HEK293 (cell line): ENCODE data around the gene IDUA.

Source experiments
- BCL11A ChIP-seq: fragments of 450-650 bp; formaldehyde crosslinking; IDR thresholded peaks from 2 replicates; pipeline ENCODE4 v1.5.1; 2016; ENCODE audit warnings: low read depth, missing biosample characterization, missing genetic modification characterization
- GLIS2 ChIP-seq: fragments of 450-650 bp; formaldehyde crosslinking; IDR thresholded peaks from 2 replicates; pipeline ENCODE4 v1.5.1; 2016; ENCODE audit warnings: missing biosample characterization, missing genetic modification characterization
- HOXC10 ChIP-seq: sonication (generic); formaldehyde crosslinking; IDR thresholded peaks from 2 replicates; pipeline ENCODE4 v1.8.1; 2023; ENCODE audit warnings: mild to moderate bottlenecking, missing genetic modification reagents
- SCRT1 ChIP-seq: fragments of 450-650 bp; formaldehyde crosslinking; IDR thresholded peaks from 2 replicates; pipeline ENCODE4 v1.5.1; 2016; ENCODE audit warnings: missing biosample characterization, missing genetic modification characterization, borderline replicate concordance
- ZNF112 ChIP-seq: fragments of 450-650 bp; formaldehyde crosslinking; IDR thresholded peaks from 2 replicates; pipeline ENCODE4 v1.5.0; 2017; ENCODE audit warnings: missing biosample characterization, missing genetic modification characterization
- ZNF175 ChIP-seq: fragments of 450-650 bp; formaldehyde crosslinking; IDR thresholded peaks from 2 replicates; pipeline ENCODE4 v1.5.1; 2016; ENCODE audit warnings: missing biosample characterization, missing genetic modification characterization
- ZNF214 ChIP-seq: fragments of 450-650 bp; formaldehyde crosslinking; IDR thresholded peaks from 2 replicates; pipeline ENCODE4 v1.5.1; 2017; ENCODE audit warnings: missing biosample characterization, mild to moderate bottlenecking, missing genetic modification characterization, borderline replicate concordance
- ZNF248 ChIP-seq: fragments of 450-650 bp; formaldehyde crosslinking; IDR thresholded peaks from 2 replicates; pipeline ENCODE4 v1.5.1; 2017; ENCODE audit warnings: missing biosample characterization, missing genetic modification characterization
- ZNF274 ChIP-seq, 2 experiments: fragments of 200-500 bp in 1 of 2; fragments of 450-650 bp in 1 of 2; sonication (Bioruptor generic) in 1 of 2; formaldehyde crosslinking in 1 of 2; IDR thresholded peaks; 2 replicates each; pipeline versions ENCODE4 v1.5.1 to v1.6.1; 2014 to 2016; ENCODE audit warnings: borderline replicate concordance in 1 of 2, inconsistent platforms in 1 of 2, low read length in 1 of 2, missing biosample characterization in 1 of 2, missing genetic modification characterization in 1 of 2
- ZNF292 ChIP-seq: fragments of 450-650 bp; formaldehyde crosslinking; IDR thresholded peaks from 2 replicates; pipeline ENCODE4 v1.5.1; 2016; ENCODE audit warnings: low read depth, missing biosample characterization, missing genetic modification characterization, borderline replicate concordance
- ZNF394 ChIP-seq: fragments of 450-650 bp; formaldehyde crosslinking; IDR thresholded peaks from 2 replicates; pipeline ENCODE4 v1.5.1; 2016; ENCODE audit warnings: missing biosample characterization, missing genetic modification characterization, mild to moderate bottlenecking, moderate library complexity, borderline replicate concordance
- ZNF514 ChIP-seq: fragments of 450-650 bp; formaldehyde crosslinking; IDR thresholded peaks from 2 replicates; pipeline ENCODE4 v1.5.1; 2016; ENCODE audit warnings: missing biosample characterization, missing genetic modification characterization
- ZNF621 ChIP-seq: fragments of 450-650 bp; formaldehyde crosslinking; IDR thresholded peaks from 2 replicates; pipeline ENCODE4 v1.5.1; 2017; ENCODE audit warnings: missing biosample characterization, missing genetic modification characterization
- ZNF624 ChIP-seq: fragments of 450-650 bp; formaldehyde crosslinking; IDR thresholded peaks from 2 replicates; pipeline ENCODE4 v1.5.1; 2017; ENCODE audit warnings: missing biosample characterization, missing genetic modification characterization
- ZNF626 ChIP-seq: fragments of 450-650 bp; sonication (Bioruptor Pico); formaldehyde crosslinking; IDR thresholded peaks from 2 replicates; pipeline ENCODE4 v1.5.1; 2018; ENCODE audit warnings: missing biosample characterization, missing genetic modification characterization, inconsistent platforms
- TF ChIP-seq, protein P1 (sequence below): fragments of 450-650 bp; IDR thresholded peaks from 2 replicates; pipeline ENCODE4 v1.5.1; 2018; ENCODE audit warnings: missing biosample characterization, missing genetic modification characterization
- TF ChIP-seq, protein P2 (sequence below): fragments of 450-650 bp; IDR thresholded peaks from 2 replicates; pipeline ENCODE4 v1.5.1; 2018; ENCODE audit warnings: missing biosample characterization, mild to moderate bottlenecking, missing genetic modification characterization
- TF ChIP-seq, protein P3 (sequence below): fragments of 450-650 bp; formaldehyde crosslinking; IDR thresholded peaks from 2 replicates; pipeline ENCODE4 v1.5.1; 2016; ENCODE audit warnings: missing biosample characterization, missing genetic modification characterization
- TF ChIP-seq, protein P4 (sequence below): fragments of 450-650 bp; formaldehyde crosslinking; optimal IDR thresholded peaks from 2 replicates; pipeline ENCODE3; 2016; ENCODE audit warnings: missing biosample characterization, mild to moderate bottlenecking, missing genetic modification characterization
- TF ChIP-seq, protein P5 (sequence below): fragments of 450-650 bp; formaldehyde crosslinking; IDR thresholded peaks from 2 replicates; pipeline ENCODE4 v1.5.1; 2016; ENCODE audit warnings: missing biosample characterization, missing genetic modification characterization
- TF ChIP-seq, protein P6 (sequence below): fragments of 450-650 bp; formaldehyde crosslinking; IDR thresholded peaks from 2 replicates; pipeline ENCODE4; 2016; ENCODE audit warnings: missing biosample characterization, missing genetic modification characterization
- TF ChIP-seq, protein P7 (sequence below): fragments of 450-650 bp; formaldehyde crosslinking; IDR thresholded peaks from 2 replicates; pipeline ENCODE4 v1.5.1; 2016; ENCODE audit warnings: missing biosample characterization, missing genetic modification characterization, borderline replicate concordance
- TF ChIP-seq, protein P8 (sequence below): fragments of 450-650 bp; formaldehyde crosslinking; IDR thresholded peaks from 2 replicates; pipeline ENCODE4 v1.5.1; 2016; ENCODE audit warnings: missing biosample characterization, missing genetic modification characterization, borderline replicate concordance

IDUA gene

DNA sequence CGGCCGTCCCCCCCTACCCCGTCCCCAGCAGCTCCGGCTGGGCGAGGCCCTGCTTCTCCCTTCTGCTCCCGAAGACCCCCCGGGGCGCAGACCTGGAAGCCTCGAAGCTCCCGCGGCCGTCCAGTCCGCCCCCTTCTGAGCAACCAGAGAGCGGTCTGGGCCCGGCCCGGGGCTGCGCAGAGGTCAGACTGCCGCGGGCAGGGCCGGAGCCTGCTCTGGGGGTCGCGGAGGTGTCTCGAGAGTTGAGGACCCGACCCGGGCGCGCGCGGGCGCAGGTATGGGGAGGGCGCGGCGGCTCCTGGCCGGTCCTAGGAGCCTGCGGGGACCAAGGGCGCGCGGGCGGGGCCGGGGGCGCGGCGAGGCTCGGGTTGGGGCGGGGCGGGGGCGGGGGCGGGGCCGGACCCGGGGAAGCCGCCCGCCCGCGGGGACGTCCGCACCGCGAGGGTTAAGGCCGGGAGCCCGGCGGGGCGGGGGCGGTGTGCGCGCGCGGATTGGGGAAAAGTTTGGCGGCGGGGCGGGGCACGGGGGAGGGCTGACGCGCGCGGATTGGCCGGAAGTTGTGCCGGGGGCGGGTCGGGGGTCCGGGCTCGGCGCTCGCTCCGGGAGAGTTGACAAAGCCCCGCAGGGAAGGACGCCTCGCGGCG lies 24.3 kb downstream of the IDUA start, which contains the start of gene FGFRL1 (continued):
- TF ChIP-seq, protein P1, sequence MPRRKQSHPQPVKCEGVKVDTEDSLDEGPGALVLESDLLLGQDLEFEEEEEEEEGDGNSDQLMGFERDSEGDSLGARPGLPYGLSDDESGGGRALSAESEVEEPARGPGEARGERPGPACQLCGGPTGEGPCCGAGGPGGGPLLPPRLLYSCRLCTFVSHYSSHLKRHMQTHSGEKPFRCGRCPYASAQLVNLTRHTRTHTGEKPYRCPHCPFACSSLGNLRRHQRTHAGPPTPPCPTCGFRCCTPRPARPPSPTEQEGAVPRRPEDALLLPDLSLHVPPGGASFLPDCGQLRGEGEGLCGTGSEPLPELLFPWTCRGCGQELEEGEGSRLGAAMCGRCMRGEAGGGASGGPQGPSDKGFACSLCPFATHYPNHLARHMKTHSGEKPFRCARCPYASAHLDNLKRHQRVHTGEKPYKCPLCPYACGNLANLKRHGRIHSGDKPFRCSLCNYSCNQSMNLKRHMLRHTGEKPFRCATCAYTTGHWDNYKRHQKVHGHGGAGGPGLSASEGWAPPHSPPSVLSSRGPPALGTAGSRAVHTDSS (tag by site-specific recombination) = no peak
- TF ChIP-seq ZNF292 = no peak
- TF ChIP-seq ZNF394 = peak; percentile 83
- no peak for TF ChIP-seq ZNF621 (tag by site-specific recombination)
- no peak for TF ChIP-seq BCL11A
- TF ChIP-seq, protein P2, sequence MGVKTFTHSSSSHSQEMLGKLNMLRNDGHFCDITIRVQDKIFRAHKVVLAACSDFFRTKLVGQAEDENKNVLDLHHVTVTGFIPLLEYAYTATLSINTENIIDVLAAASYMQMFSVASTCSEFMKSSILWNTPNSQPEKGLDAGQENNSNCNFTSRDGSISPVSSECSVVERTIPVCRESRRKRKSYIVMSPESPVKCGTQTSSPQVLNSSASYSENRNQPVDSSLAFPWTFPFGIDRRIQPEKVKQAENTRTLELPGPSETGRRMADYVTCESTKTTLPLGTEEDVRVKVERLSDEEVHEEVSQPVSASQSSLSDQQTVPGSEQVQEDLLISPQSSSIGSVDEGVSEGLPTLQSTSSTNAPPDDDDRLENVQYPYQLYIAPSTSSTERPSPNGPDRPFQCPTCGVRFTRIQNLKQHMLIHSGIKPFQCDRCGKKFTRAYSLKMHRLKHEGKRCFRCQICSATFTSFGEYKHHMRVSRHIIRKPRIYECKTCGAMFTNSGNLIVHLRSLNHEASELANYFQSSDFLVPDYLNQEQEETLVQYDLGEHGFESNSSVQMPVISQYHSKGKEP (tag by site-specific recombination) = no peak
- no peak for TF ChIP-seq ZNF175 (tag by site-specific recombination)
- TF ChIP-seq ZNF248 (tag by site-specific recombination) = no peak
- TF ChIP-seq ZNF112 (tag by site-specific recombination) = no peak
- no peak for TF ChIP-seq ZNF274 (IDR thresholded peaks at IDR 0.05; ENCODE audit: low read length)
- TF ChIP-seq ZNF274 (tag by site-specific recombination; IDR thresholded peaks at IDR 0.05; ENCODE audit: borderline replicate concordance) = no peak
- TF ChIP-seq HOXC10 = no peak
- no peak for TF ChIP-seq SCRT1 (tag by site-specific recombination)
- TF ChIP-seq, protein P3, sequence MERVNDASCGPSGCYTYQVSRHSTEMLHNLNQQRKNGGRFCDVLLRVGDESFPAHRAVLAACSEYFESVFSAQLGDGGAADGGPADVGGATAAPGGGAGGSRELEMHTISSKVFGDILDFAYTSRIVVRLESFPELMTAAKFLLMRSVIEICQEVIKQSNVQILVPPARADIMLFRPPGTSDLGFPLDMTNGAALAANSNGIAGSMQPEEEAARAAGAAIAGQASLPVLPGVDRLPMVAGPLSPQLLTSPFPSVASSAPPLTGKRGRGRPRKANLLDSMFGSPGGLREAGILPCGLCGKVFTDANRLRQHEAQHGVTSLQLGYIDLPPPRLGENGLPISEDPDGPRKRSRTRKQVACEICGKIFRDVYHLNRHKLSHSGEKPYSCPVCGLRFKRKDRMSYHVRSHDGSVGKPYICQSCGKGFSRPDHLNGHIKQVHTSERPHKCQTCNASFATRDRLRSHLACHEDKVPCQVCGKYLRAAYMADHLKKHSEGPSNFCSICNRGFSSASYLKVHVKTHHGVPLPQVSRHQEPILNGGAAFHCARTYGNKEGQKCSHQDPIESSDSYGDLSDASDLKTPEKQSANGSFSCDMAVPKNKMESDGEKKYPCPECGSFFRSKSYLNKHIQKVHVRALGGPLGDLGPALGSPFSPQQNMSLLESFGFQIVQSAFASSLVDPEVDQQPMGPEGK (tag by site-specific recombination) = no peak
- TF ChIP-seq GLIS2 (tag by site-specific recombination) = peak; percentile 80
- TF ChIP-seq, protein P4, sequence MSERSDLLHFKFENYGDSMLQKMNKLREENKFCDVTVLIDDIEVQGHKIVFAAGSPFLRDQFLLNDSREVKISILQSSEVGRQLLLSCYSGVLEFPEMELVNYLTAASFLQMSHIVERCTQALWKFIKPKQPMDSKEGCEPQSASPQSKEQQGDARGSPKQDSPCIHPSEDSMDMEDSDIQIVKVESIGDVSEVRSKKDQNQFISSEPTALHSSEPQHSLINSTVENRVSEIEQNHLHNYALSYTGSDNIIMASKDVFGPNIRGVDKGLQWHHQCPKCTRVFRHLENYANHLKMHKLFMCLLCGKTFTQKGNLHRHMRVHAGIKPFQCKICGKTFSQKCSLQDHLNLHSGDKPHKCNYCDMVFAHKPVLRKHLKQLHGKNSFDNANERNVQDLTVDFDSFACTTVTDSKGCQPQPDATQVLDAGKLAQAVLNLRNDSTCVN = peak; percentile 54
- TF ChIP-seq, protein P5, sequence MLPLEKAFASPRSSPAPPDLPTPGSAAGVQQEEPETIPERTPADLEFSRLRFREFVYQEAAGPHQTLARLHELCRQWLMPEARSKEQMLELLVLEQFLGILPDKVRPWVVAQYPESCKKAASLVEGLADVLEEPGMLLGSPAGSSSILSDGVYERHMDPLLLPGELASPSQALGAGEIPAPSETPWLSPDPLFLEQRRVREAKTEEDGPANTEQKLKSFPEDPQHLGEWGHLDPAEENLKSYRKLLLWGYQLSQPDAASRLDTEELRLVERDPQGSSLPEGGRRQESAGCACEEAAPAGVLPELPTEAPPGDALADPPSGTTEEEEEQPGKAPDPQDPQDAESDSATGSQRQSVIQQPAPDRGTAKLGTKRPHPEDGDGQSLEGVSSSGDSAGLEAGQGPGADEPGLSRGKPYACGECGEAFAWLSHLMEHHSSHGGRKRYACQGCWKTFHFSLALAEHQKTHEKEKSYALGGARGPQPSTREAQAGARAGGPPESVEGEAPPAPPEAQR = no peak
- TF ChIP-seq, protein P6, sequence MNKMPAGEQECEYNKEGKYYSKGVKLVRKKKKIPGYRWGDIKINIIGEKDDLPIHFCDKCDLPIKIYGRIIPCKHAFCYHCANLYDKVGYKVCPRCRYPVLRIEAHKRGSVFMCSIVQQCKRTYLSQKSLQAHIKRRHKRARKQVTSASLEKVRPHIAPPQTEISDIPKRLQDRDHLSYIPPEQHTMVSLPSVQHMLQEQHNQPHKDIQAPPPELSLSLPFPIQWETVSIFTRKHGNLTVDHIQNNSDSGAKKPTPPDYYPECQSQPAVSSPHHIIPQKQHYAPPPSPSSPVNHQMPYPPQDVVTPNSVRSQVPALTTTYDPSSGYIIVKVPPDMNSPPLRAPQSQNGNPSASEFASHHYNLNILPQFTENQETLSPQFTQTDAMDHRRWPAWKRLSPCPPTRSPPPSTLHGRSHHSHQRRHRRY (tag by site-specific recombination) = no peak
- TF ChIP-seq ZNF514 = no peak
- TF ChIP-seq, protein P7, sequence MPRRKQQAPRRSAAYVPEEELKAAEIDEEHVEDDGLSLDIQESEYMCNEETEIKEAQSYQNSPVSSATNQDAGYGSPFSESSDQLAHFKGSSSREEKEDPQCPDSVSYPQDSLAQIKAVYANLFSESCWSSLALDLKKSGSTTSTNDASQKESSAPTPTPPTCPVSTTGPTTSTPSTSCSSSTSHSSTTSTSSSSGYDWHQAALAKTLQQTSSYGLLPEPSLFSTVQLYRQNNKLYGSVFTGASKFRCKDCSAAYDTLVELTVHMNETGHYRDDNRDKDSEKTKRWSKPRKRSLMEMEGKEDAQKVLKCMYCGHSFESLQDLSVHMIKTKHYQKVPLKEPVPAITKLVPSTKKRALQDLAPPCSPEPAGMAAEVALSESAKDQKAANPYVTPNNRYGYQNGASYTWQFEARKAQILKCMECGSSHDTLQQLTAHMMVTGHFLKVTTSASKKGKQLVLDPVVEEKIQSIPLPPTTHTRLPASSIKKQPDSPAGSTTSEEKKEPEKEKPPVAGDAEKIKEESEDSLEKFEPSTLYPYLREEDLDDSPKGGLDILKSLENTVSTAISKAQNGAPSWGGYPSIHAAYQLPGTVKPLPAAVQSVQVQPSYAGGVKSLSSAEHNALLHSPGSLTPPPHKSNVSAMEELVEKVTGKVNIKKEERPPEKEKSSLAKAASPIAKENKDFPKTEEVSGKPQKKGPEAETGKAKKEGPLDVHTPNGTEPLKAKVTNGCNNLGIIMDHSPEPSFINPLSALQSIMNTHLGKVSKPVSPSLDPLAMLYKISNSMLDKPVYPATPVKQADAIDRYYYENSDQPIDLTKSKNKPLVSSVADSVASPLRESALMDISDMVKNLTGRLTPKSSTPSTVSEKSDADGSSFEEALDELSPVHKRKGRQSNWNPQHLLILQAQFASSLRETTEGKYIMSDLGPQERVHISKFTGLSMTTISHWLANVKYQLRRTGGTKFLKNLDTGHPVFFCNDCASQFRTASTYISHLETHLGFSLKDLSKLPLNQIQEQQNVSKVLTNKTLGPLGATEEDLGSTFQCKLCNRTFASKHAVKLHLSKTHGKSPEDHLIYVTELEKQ (tag by site-specific recombination) = no peak
- TF ChIP-seq ZNF214 (tag by site-specific recombination) = no peak
- TF ChIP-seq ZNF626 (tag by site-specific recombination) = no peak
- TF ChIP-seq, protein P8, sequence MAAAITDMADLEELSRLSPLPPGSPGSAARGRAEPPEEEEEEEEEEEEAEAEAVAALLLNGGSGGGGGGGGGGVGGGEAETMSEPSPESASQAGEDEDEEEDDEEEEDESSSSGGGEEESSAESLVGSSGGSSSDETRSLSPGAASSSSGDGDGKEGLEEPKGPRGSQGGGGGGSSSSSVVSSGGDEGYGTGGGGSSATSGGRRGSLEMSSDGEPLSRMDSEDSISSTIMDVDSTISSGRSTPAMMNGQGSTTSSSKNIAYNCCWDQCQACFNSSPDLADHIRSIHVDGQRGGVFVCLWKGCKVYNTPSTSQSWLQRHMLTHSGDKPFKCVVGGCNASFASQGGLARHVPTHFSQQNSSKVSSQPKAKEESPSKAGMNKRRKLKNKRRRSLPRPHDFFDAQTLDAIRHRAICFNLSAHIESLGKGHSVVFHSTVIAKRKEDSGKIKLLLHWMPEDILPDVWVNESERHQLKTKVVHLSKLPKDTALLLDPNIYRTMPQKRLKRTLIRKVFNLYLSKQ (tag by site-specific recombination) = no peak
- no peak for TF ChIP-seq ZNF624 (tag by site-specific recombination)
